Omental fat pad (tissue), 4 donors: ENCODE measurements around the gene TMPRSS7. TPM values are rescaled to one million over a fixed set of nuclear protein-coding genes. Genes with fewer than 3 reads are reported as not detected.
A peak's percentile ranks its signal among the peaks of the same experiment; 100 is the strongest.

ENCODE experiments used
- ATAC-seq: fragments of 150-250 bp; one replicate; pipeline ENCODE4 v1.9.1; 2016; ENCODE audit warnings: mild to moderate bottlenecking, moderate library complexity; ENCODE audit not compliant: low FRiP score
- DNase-seq: peaks from one replicate; pipeline ENCODE4 v3.0.0-alpha.2; 2019; ENCODE audit warnings: low spot score
- total RNA-seq, 4 donors: library from RNA; depleted of rRNA; stranded (reverse); fragments of >200 nt; gene quantifications; one replicate each; pipeline ENCODE4 v1.1.0, GENCODE V29; 2016
- TF ChIP-seq, protein P1 (sequence below), 3 donors: fragments of 450-650 bp; IDR thresholded peaks; one replicate each; pipeline ENCODE4 v1.5.1; 2016 to 2017; ENCODE audit warnings: antibody characterized with exemption in 3 of 3, mild to moderate bottlenecking in 3 of 3, moderate library complexity in 2 of 3

TMPRSS7 gene
- total RNA-seq, 4 donors from 2014 or later: not detected

DNA sequence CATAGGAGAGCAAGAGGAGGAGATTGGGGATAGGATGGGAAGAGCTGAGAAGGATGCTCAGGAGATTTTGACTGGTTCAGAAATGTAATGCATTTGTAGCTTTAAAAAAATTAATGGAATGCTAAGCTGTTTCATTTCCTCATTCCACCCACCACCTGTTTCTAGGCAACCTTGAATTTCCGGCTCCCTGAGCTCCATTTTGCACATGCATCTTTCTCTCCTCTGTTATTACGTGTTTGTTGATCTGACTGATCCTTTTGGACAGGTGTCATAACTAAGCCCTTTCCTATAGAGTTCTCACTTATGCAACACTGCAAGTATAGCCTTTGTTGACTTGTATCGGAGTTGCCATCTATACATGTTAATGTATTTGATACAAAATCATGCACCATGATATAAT lies 4.3 kb downstream of the TMPRSS7 start:
- DNase-seq: no peak
- TF ChIP-seq, protein P1, sequence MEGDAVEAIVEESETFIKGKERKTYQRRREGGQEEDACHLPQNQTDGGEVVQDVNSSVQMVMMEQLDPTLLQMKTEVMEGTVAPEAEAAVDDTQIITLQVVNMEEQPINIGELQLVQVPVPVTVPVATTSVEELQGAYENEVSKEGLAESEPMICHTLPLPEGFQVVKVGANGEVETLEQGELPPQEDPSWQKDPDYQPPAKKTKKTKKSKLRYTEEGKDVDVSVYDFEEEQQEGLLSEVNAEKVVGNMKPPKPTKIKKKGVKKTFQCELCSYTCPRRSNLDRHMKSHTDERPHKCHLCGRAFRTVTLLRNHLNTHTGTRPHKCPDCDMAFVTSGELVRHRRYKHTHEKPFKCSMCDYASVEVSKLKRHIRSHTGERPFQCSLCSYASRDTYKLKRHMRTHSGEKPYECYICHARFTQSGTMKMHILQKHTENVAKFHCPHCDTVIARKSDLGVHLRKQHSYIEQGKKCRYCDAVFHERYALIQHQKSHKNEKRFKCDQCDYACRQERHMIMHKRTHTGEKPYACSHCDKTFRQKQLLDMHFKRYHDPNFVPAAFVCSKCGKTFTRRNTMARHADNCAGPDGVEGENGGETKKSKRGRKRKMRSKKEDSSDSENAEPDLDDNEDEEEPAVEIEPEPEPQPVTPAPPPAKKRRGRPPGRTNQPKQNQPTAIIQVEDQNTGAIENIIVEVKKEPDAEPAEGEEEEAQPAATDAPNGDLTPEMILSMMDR (IDR thresholded peaks at IDR 0.05): no peak
- no peak for ATAC-seq

DNA sequence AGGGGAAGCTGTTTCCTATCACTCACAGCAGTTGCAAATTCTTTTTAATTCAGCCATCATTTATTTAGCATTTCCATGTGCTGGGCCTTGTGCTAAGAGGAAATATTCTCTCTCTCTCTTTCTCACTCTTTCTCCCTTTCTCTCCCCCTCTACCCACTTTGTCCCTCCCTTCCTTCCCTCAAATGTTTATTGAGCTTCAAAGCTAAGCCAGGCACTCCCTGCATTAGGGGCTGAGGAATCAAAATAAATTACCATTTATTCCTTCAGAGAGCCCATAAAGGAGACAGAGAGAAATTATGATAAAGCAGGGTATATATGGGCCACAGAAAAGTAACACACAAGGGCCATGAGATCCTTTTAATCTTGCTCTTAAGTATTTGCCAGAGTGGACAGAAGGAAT lies 6.8 kb downstream of the TMPRSS7 start:
- TF ChIP-seq, protein P1 (IDR thresholded peaks at IDR 0.05): no peak
- DNase-seq: no peak
- no peak for ATAC-seq

DNA sequence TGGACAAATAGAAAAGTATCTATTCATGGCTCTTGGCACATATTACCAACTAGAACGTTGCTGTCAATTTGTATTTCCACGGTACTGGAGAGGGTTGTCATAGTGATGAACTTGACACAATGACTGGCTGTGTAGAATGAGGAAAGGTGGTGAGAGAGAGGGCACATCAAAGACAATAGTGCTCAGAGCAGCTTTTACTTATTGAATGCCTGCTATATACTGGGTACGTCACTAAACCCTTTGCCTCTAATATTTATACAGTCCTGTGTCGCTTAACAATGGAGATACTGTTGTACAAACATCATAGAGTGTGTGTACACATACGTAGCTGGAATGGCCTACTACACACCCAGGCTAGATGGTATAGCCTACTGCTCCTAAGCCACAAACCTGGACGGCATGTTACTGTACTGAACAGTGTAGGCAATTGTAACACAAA lies 8.3 kb downstream of the TMPRSS7 start:
- no peak for DNase-seq
- no peak for ATAC-seq
- TF ChIP-seq, protein P1 (IDR thresholded peaks at IDR 0.05): no peak

- ATAC-seq: peak; percentile 66
- TF ChIP-seq, protein P1 (IDR thresholded peaks at IDR 0.05): peak in 2 of 3 donors; percentile 12 to 51
- no peak for DNase-seq
Observed at GRCh38 chr3:112043621-112044201, 9.2 kb downstream of the TMPRSS7 start.

GRCh38 chr3:112046599-112046998 lies 12.1 kb downstream of the TMPRSS7 start:
- no peak for ATAC-seq
- TF ChIP-seq, protein P1 (IDR thresholded peaks at IDR 0.05): no peak

DNA sequence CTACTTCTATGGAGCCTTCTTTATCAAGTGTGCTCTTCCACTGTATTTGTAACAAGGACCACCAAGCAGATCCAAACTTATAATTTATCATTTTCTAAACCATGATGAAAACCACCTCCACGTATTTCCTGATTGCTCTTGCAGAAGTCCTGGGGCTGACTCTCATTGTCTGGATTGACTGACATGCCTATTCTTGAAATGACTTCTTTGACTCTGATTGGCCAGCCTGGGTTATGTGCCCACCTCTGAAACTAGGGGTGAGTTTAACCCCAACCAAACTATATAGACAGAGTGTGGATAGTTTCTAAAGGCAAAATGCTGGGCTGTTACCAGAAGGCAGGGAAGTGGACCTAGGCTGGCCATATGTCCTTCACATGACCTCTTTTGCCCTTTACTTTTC lies 12.7 kb downstream of the TMPRSS7 start:
- DNase-seq (no peak), ATAC-seq (no peak)
- TF ChIP-seq, protein P1 (IDR thresholded peaks at IDR 0.05): no peak

More at GRCh38 chr3:112046599-112046998, 12.1 kb downstream of the TMPRSS7 start:
- no peak for DNase-seq

DNA sequence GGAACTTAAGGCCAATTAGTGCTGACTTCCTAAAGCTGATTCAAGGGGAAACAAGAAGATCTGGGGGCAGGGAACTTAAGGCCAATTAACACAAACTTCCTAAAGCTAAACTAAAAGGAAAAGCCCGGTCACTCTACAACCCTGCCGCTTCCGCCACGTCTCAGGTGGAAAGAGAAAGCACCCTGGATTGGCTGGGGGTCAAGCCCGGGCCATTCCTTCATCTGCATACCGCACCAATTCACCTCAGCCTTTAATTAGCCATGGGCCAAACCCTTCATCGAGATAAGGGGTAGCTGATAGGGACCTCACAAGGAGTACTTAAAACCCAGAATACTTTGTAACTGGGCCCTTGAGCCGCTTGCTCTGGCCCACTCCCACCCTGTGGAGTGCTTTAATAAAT lies 14.4 kb downstream of the TMPRSS7 start:
- ATAC-seq (no peak), DNase-seq (no peak)
- TF ChIP-seq, protein P1 (IDR thresholded peaks at IDR 0.05): no peak
